Mesendoderm (in vitro differentiated cells): ENCODE data around the gene DENND5B.
"Not testable (repeated sequence)": the region's sequence is repeated elsewhere in the genome, so short reads cannot be mapped to it uniquely, and the experiment has no call there.

Source experiments
- DNase-seq: peaks from one replicate; pipeline ENCODE4 v3.0.0; 2013
- H2AK5ac ChIP-seq: 2 replicates; pipeline ENCODE4 v1.6.1; 2013; ENCODE audit warnings: low read length, inconsistent platforms
- H2BK120ac ChIP-seq: 2 replicates; pipeline ENCODE4 v1.6.1; 2013; ENCODE audit warnings: low read depth, mild to moderate bottlenecking, low read length, moderate library complexity, mixed read lengths
- H2BK15ac ChIP-seq: replicated peaks from 2 replicates; pipeline ENCODE4 v1.6.1; 2013; ENCODE audit warnings: low read depth, mild to moderate bottlenecking, moderate library complexity
- H2BK5ac ChIP-seq: 2 replicates; pipeline ENCODE4 v1.6.1; 2013; ENCODE audit warnings: low read length, inconsistent platforms
- H3K18ac ChIP-seq: 2 replicates; pipeline ENCODE4 v1.6.1; 2013; ENCODE audit warnings: mild to moderate bottlenecking, low read length, mixed read lengths
- H3K23ac ChIP-seq: one replicate; pipeline ENCODE4 v1.6.1; 2013; ENCODE audit warnings: low read length
- H3K27ac ChIP-seq: 2 replicates; pipeline ENCODE4 v1.5.1; 2013; ENCODE audit warnings: low read depth, mild to moderate bottlenecking, inconsistent platforms, low read length, moderate library complexity
- H3K27me3 ChIP-seq: 2 replicates; pipeline ENCODE4 v1.6.1; 2013; ENCODE audit warnings: low read length, control low read depth, mild to moderate bottlenecking, inconsistent platforms; ENCODE audit not compliant: insufficient read depth, poor library complexity
- H3K36me3 ChIP-seq: 2 replicates; pipeline ENCODE4 v1.6.1; 2013; ENCODE audit warnings: low read length, inconsistent platforms; ENCODE audit not compliant: control insufficient read depth, insufficient read depth
- H3K4ac ChIP-seq: one replicate; pipeline ENCODE4 v1.6.1; 2013; ENCODE audit warnings: low read depth, mild to moderate bottlenecking, low read length, moderate library complexity
- H3K4me1 ChIP-seq: 2 replicates; pipeline ENCODE4 v1.6.1; 2013; ENCODE audit warnings: low read depth, low read length, inconsistent platforms; ENCODE audit not compliant: control insufficient read depth
- H3K4me2 ChIP-seq: 2 replicates; pipeline ENCODE4 v1.6.1; 2013; ENCODE audit warnings: low read length
- H3K4me3 ChIP-seq: 2 replicates; pipeline ENCODE4 v1.5.1; 2013; ENCODE audit warnings: mild to moderate bottlenecking, low read length
- H3K56ac ChIP-seq: one replicate; pipeline ENCODE4 v1.6.1; 2013; ENCODE audit warnings: low read length
- H3K79me1 ChIP-seq: 2 replicates; pipeline ENCODE4 v1.6.1; 2013; ENCODE audit warnings: low read length, inconsistent platforms
- H3K79me2 ChIP-seq: 2 replicates; pipeline ENCODE4 v1.6.1; 2013; ENCODE audit warnings: mild to moderate bottlenecking, low read length; ENCODE audit not compliant: control insufficient read depth, insufficient read depth
- H3K9ac ChIP-seq: 2 replicates; pipeline ENCODE4 v1.6.1; 2013; ENCODE audit warnings: low read length, inconsistent platforms
- H4K5ac ChIP-seq: one replicate; pipeline ENCODE4 v1.6.1; 2013; ENCODE audit warnings: low read length
- H4K8ac ChIP-seq: one replicate; pipeline ENCODE4 v1.6.1; 2013; ENCODE audit warnings: low read depth, mild to moderate bottlenecking, control low read depth, low read length, moderate library complexity
- WGBS: extraction: QIAGEN DNeasy Blood & Tissue Kit; methylation state at CpG from one replicate; pipeline ENCODE4 v1.1.7; 2013; ENCODE audit warnings: low lambda C conversion rate, missing lambda C conversion rate; ENCODE audit not compliant: insufficient coverage; ENCODE audit errors: extremely low coverage; 5-methylcytosine and 5-hydroxymethylcytosine counted together

The DENND5B gene

GRCh38 chr12:31618228-31619025, 27.5 kb upstream of the DENND5B start:
- DNase-seq: no peak
- Histone ChIP-seq H3K79me1 (no peaks in the 10 kb centered on the region), H3K56ac (no peak overlapping the region), H4K5ac (no peak overlapping the region), H4K8ac (no peak overlapping the region), H3K4ac (no peak overlapping the region), H3K4me1 (no peaks in the 10 kb centered on the region), H3K4me2 (no peak overlapping the region), H3K27me3 (no peaks in the 10 kb centered on the region), H2BK5ac (no peak overlapping the region), H2AK5ac (no peak overlapping the region), H3K79me2 (no peaks in the 10 kb centered on the region), H3K4me3 (no peak overlapping the region), H3K18ac (no peak overlapping the region), H3K27ac (no peak overlapping the region), H3K36me3 (no peaks in the 10 kb centered on the region), H3K9ac (no peak overlapping the region), H3K23ac (no peak overlapping the region), H2BK120ac (no peak overlapping the region), H2BK15ac (no peak overlapping the region)
- WGBS: no CpG with 5 or more reads among the region's 3 CpGs

- WGBS: no CpG with 5 or more reads among the region's 2 CpGs
- H3K9ac ChIP-seq: no peak overlapping the region
- H2BK15ac ChIP-seq: no peak overlapping the region
- no peak overlapping the region for H3K4me3 ChIP-seq
- H3K79me1 ChIP-seq: no peaks in the 10 kb centered on the region
- DNase-seq: no peak
- H3K56ac ChIP-seq: no peak overlapping the region
- H3K4me1 ChIP-seq: no peaks in the 10 kb centered on the region
- H3K4me2 ChIP-seq: no peak overlapping the region
- H3K36me3 ChIP-seq: no peaks in the 10 kb centered on the region
- no peak overlapping the region for H2BK120ac ChIP-seq
- H3K79me2 ChIP-seq: no peaks in the 10 kb centered on the region
- H3K18ac ChIP-seq: no peak overlapping the region
- no peak overlapping the region for H3K27ac ChIP-seq
- no peak overlapping the region for H3K23ac ChIP-seq
- H2BK5ac ChIP-seq: no peak overlapping the region
- no peaks in the 10 kb centered on the region for H3K27me3 ChIP-seq
- H3K4ac ChIP-seq: no peak overlapping the region
- H2AK5ac ChIP-seq: no peak overlapping the region
- no peak overlapping the region for H4K5ac ChIP-seq
- no peak overlapping the region for H4K8ac ChIP-seq
Measured at GRCh38 chr12:31612819-31613218, 21.9 kb upstream of the DENND5B start.

- H3K4me2 ChIP-seq, H3K27ac ChIP-seq, H3K79me2 ChIP-seq, H3K4ac ChIP-seq, H2BK5ac ChIP-seq, H2BK120ac ChIP-seq, H4K8ac ChIP-seq, H3K4me3 ChIP-seq, H3K36me3 ChIP-seq, DNase-seq, H4K5ac ChIP-seq, H3K56ac ChIP-seq, H3K23ac ChIP-seq, H3K9ac ChIP-seq, H3K27me3 ChIP-seq, H2AK5ac ChIP-seq, H3K18ac ChIP-seq, H3K4me1 ChIP-seq, H3K79me1 ChIP-seq, H2BK15ac ChIP-seq: not testable (repeated sequence)
- no CpG with 5 or more reads among the region's 2 CpGs for WGBS
Measured at GRCh38 chr12:31608299-31608698, 17.4 kb upstream of the DENND5B start.

- H3K18ac ChIP-seq: no peak overlapping the region
- DNase-seq: no peak
- no peak overlapping the region for H2BK120ac ChIP-seq
- no peak overlapping the region for H3K56ac ChIP-seq
- no peaks in the 10 kb centered on the region for H3K4me1 ChIP-seq
- no peak overlapping the region for H3K23ac ChIP-seq
- no peaks in the 10 kb centered on the region for H3K36me3 ChIP-seq
- WGBS: no CpG with 5 or more reads among the region's 2 CpGs
- no peaks in the 10 kb centered on the region for H3K79me1 ChIP-seq
- H3K4me3 ChIP-seq: no peak overlapping the region
- no peak overlapping the region for H3K4ac ChIP-seq
- no peak overlapping the region for H2AK5ac ChIP-seq
- H3K27me3 ChIP-seq: no peaks in the 10 kb centered on the region
- no peak overlapping the region for H3K27ac ChIP-seq
- no peak overlapping the region for H4K8ac ChIP-seq
- no peak overlapping the region for H2BK15ac ChIP-seq
- H3K79me2 ChIP-seq: no peaks in the 10 kb centered on the region
- H3K4me2 ChIP-seq: no peak overlapping the region
- H2BK5ac ChIP-seq: no peak overlapping the region
- no peak overlapping the region for H4K5ac ChIP-seq
- no peak overlapping the region for H3K9ac ChIP-seq
Measured at GRCh38 chr12:31605531-31605930, 14.6 kb upstream of the DENND5B start.

- no peaks in the 10 kb centered on the region for H3K4me1 ChIP-seq
- no peak overlapping the region for H4K8ac ChIP-seq
- no CpG with 5 or more reads among the region's 3 CpGs for WGBS
- no peak overlapping the region for H3K4me3 ChIP-seq
- no peak overlapping the region for H3K23ac ChIP-seq
- no peaks in the 10 kb centered on the region for H3K36me3 ChIP-seq
- no peak overlapping the region for H3K56ac ChIP-seq
- DNase-seq: no peak
- H2BK120ac ChIP-seq: no peak overlapping the region
- no peak overlapping the region for H3K27ac ChIP-seq
- H3K79me1 ChIP-seq: no peaks in the 10 kb centered on the region
- no peak overlapping the region for H4K5ac ChIP-seq
- no peaks in the 10 kb centered on the region for H3K79me2 ChIP-seq
- H3K9ac ChIP-seq: no peak overlapping the region
- H2BK5ac ChIP-seq: no peak overlapping the region
- no peak overlapping the region for H3K18ac ChIP-seq
- H3K27me3 ChIP-seq: no peaks in the 10 kb centered on the region
- no peak overlapping the region for H2AK5ac ChIP-seq
- H3K4me2 ChIP-seq: no peak overlapping the region
- H2BK15ac ChIP-seq: no peak overlapping the region
- H3K4ac ChIP-seq: no peak overlapping the region
Measured at GRCh38 chr12:31603546-31604009, 12.6 kb upstream of the DENND5B start.

GRCh38 chr12:31600750-31601149, 9.8 kb upstream of the DENND5B start:
- H2AK5ac ChIP-seq: no peak overlapping the region
- no peak overlapping the region for H2BK120ac ChIP-seq
- no peak overlapping the region for H3K4me3 ChIP-seq
- no peaks in the 10 kb centered on the region for H3K4me1 ChIP-seq
- H3K9ac ChIP-seq: no peak overlapping the region
- no peak overlapping the region for H2BK15ac ChIP-seq
- no peak for DNase-seq
- no peak overlapping the region for H3K4me2 ChIP-seq
- no peak overlapping the region for H3K27ac ChIP-seq
- no peak overlapping the region for H3K18ac ChIP-seq
- H3K56ac ChIP-seq: no peak overlapping the region
- H3K79me2 ChIP-seq: no peaks in the 10 kb centered on the region
- no peak overlapping the region for H3K23ac ChIP-seq
- H4K5ac ChIP-seq: no peak overlapping the region
- no CpG with 5 or more reads among the region's 4 CpGs for WGBS
- no peak overlapping the region for H4K8ac ChIP-seq
- no peaks in the 10 kb centered on the region for H3K79me1 ChIP-seq
- H3K36me3 ChIP-seq: no peaks in the 10 kb centered on the region
- no peaks in the 10 kb centered on the region for H3K27me3 ChIP-seq
- H3K4ac ChIP-seq: no peak overlapping the region
- H2BK5ac ChIP-seq: no peak overlapping the region
